ENCODE results near the gene CCDC81. TPM values are rescaled to one million over a fixed set of nuclear protein-coding genes. Genes with fewer than 3 reads are reported as not detected.

Gene CCDC81
- polyA plus RNA-seq, 1 donor (not counting 4 experiments of a cell fraction or from before 2014, with no cell fraction given), result 0.42 TPM

DNA sequence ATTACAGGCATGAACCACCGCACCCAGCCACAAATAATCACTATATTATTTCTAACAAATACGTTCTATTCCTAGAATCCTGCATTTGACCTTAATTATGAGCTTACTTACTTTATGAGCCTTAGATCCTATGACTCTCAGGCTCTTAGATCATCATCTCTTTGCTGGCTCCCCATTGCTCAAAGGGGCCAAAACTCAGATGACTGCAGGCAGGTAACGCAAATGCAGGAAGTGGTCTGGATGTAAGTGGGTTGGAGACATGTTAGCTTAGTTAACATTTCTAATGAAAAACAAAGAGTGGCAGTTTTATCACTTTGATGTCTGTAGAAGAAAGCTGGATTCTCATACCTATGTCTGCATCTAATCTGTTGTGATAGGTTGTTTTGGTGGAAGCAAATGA, 23.4 kb downstream of the CCDC81 start:
- no peak for FAIRE-seq
- no peak overlapping the region for H2AFZ ChIP-seq (ENCODE audit: control insufficient read depth, low read length)
- H3K4me2 ChIP-seq (ENCODE audit: control insufficient read depth, extremely low read depth, insufficient read depth, low read depth, low read length), result no peak overlapping the region
- H3K4me3 ChIP-seq (ENCODE audit: control insufficient read depth in 2 of 3, extremely low read depth in 1 of 3, insufficient read depth in 2 of 3, low read depth in 1 of 3, low read length in 3 of 3), result no peak overlapping the region
- H3K27ac ChIP-seq (ENCODE audit: control insufficient read depth, insufficient read depth, low read length), result no peak overlapping the region
- no peak for DNase-seq (ENCODE audit: low read depth, low spot score)
- TF ChIP-seq CTCF (optimal IDR thresholded peaks at IDR 0.05 in 1 of 3, IDR thresholded peaks at IDR 0.05 in 1 of 3, conservative IDR thresholded peaks at IDR 0.05 in 1 of 3; ENCODE audit: extremely low read depth in 1 of 3, insufficient read depth in 2 of 3, low read length in 3 of 3) (no peak), EZH2 (IDR thresholded peaks at IDR 0.05; ENCODE audit: low read length) (no peak)
- no peak overlapping the region for H3K9ac ChIP-seq (ENCODE audit: control insufficient read depth, extremely low read depth, insufficient read depth, low read length)
- no peaks in the 10 kb centered on the region for H4K20me1 ChIP-seq (ENCODE audit: control insufficient read depth, extremely low read depth, insufficient read depth, low read length)
- H3K4me1 ChIP-seq (ENCODE audit: control insufficient read depth, extremely low read depth, insufficient read depth, low read length), result no peaks in the 10 kb centered on the region
- no peaks in the 10 kb centered on the region for H3K9me3 ChIP-seq (ENCODE audit: control insufficient read depth, low read depth, low read length)
- H3K27me3 ChIP-seq (ENCODE audit: control insufficient read depth, extremely low read depth, insufficient read depth, low read length), result no peaks in the 10 kb centered on the region
- H3K36me3 ChIP-seq (ENCODE audit: control insufficient read depth in 2 of 2, extremely low read depth in 1 of 2, insufficient read depth in 2 of 2, low read length in 2 of 2), result no peaks in the 10 kb centered on the region
- dilution Hi-C loops (cut with MboI; ENCODE audit: extremely low pct_ligation_motif_present, low sequenced_read_pairs), result no loop called here
- H3K9me1 ChIP-seq (ENCODE audit: control insufficient read depth, extremely low read depth, insufficient read depth, low read length), result no peaks in the 10 kb centered on the region
- H3K79me2 ChIP-seq (ENCODE audit: control insufficient read depth, insufficient read depth, low read length), result no peaks in the 10 kb centered on the region

DNA sequence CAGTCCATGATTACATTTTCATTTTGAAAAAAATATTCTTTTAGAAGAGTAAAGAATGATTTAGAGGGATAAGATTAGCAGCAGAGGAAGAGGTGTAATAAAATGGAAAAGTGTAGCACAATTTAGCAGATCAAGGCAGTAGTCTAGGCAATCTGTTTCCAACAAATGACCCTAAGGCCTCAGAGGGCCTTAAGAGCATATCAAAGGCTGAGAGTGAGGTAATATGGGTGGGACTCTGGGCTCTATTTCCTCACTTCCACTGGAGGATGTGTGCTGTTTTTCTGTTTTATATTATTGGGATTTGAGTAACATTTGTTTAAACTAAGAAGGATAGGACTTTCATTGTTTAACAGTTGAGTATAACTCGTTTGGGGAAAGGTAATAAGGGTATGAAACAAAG, 28.8 kb downstream of the CCDC81 start:
- Histone ChIP-seq H3K4me1 (ENCODE audit: control insufficient read depth, extremely low read depth, insufficient read depth, low read length) (no peaks in the 10 kb centered on the region), H3K4me2 (ENCODE audit: control insufficient read depth, extremely low read depth, insufficient read depth, low read depth, low read length) (no peak overlapping the region), H3K4me3 (ENCODE audit: control insufficient read depth in 2 of 3, extremely low read depth in 1 of 3, insufficient read depth in 2 of 3, low read depth in 1 of 3, low read length in 3 of 3) (no peak overlapping the region), H4K20me1 (ENCODE audit: control insufficient read depth, extremely low read depth, insufficient read depth, low read length) (no peaks in the 10 kb centered on the region), H2AFZ (ENCODE audit: control insufficient read depth, low read length) (peak overlapping the region; percentile 28), H3K36me3 (ENCODE audit: control insufficient read depth in 2 of 2, extremely low read depth in 1 of 2, insufficient read depth in 2 of 2, low read length in 2 of 2) (no peaks in the 10 kb centered on the region), H3K9ac (ENCODE audit: control insufficient read depth, extremely low read depth, insufficient read depth, low read length) (no peak overlapping the region), H3K27ac (ENCODE audit: control insufficient read depth, insufficient read depth, low read length) (no peak overlapping the region), H3K9me1 (ENCODE audit: control insufficient read depth, extremely low read depth, insufficient read depth, low read length) (no peaks in the 10 kb centered on the region), H3K79me2 (ENCODE audit: control insufficient read depth, insufficient read depth, low read length) (no peaks in the 10 kb centered on the region), H3K9me3 (ENCODE audit: control insufficient read depth, low read depth, low read length) (no peaks in the 10 kb centered on the region), H3K27me3 (ENCODE audit: control insufficient read depth, extremely low read depth, insufficient read depth, low read length) (no peaks in the 10 kb centered on the region)
- TF ChIP-seq EZH2 (IDR thresholded peaks at IDR 0.05; ENCODE audit: low read length), result no peak
- no peak for TF ChIP-seq CTCF (optimal IDR thresholded peaks at IDR 0.05 in 1 of 3, IDR thresholded peaks at IDR 0.05 in 1 of 3, conservative IDR thresholded peaks at IDR 0.05 in 1 of 3; ENCODE audit: extremely low read depth in 1 of 3, insufficient read depth in 2 of 3, low read length in 3 of 3)
- DNase-seq (ENCODE audit: low read depth, low spot score) (no peak), FAIRE-seq (no peak)
- dilution Hi-C loops (cut with MboI; ENCODE audit: extremely low pct_ligation_motif_present, low sequenced_read_pairs), result no loop called here
